Heart right ventricle (tissue), 16 donors: Measurements from ENCODE around the gene NRXN3. TPM values are rescaled to one million over a fixed set of nuclear protein-coding genes. Genes with fewer than 3 reads are reported as not detected.

Experiments
- ATAC-seq, 8 donors: fragments of 200-7000 bp; cut with Tn5 transposase; one replicate each; pipeline ENCODE4 v1.9.1; 2020; ENCODE audit warnings: mild to moderate bottlenecking in 8 of 8, moderate library complexity in 8 of 8, moderate number of reproducible peaks in 1 of 8
- DNase-seq, 2 donors: peaks; one replicate each; pipeline ENCODE4 v3.0.0-alpha.2; 2020
- H3K27ac ChIP-seq, 10 donors: fragments of 200-600 bp; sonication (generic) in 2 of 10; one replicate each; pipeline versions ENCODE4 v1.5.0 to v1.8.0; 2020 to 2022; ENCODE audit warnings: mild to moderate bottlenecking in 3 of 10
- H3K27me3 ChIP-seq, 7 donors: fragments of 200-600 bp; one replicate each; pipeline ENCODE4 v1.8.0; 2021 to 2022; ENCODE audit warnings: mild to moderate bottlenecking in 2 of 7
- H3K36me3 ChIP-seq, 9 donors: fragments of 200-600 bp; sonication (generic) in 1 of 9; one replicate each; pipeline versions ENCODE4 v1.5.0 to v1.8.0; 2020 to 2022; ENCODE audit warnings: mild to moderate bottlenecking in 2 of 9
- H3K4me1 ChIP-seq, 9 donors: fragments of 200-600 bp; sonication (generic) in 1 of 9; one replicate each; pipeline versions ENCODE4 v1.5.0 to v1.8.0; 2020 to 2022; ENCODE audit warnings: mild to moderate bottlenecking in 4 of 9
- H3K4me3 ChIP-seq, 10 donors: fragments of 200-600 bp; sonication (generic) in 2 of 10; one replicate each; pipeline versions ENCODE4 v1.5.0 to v1.8.0; 2020 to 2022; ENCODE audit warnings: mild to moderate bottlenecking in 7 of 10, moderate library complexity in 2 of 10
- H3K9me3 ChIP-seq, 11 donors: fragments of 200-600 bp in 10 of 11; sonication (generic) in 2 of 11; one replicate each; pipeline versions ENCODE4 v1.5.0 to v1.8.0; 2013 to 2022; ENCODE audit warnings: mild to moderate bottlenecking in 2 of 11, control low read depth in 1 of 11, moderate library complexity in 1 of 11
- CTCF ChIP-seq, 9 donors: fragments of 200-600 bp; sonication (generic) in 2 of 9; IDR thresholded peaks; one replicate each; pipeline versions ENCODE4 v1.5.0 to v1.8.0; 2021 to 2022; ENCODE audit warnings: antibody characterized with exemption in 9 of 9, mild to moderate bottlenecking in 5 of 9, moderate library complexity in 1 of 9
- WGBS, 2 donors: extraction: QIAGEN DNeasy Blood & Tissue Kit; methylation state at CpG; one replicate each; pipeline ENCODE4 v1.1.7; 2013; ENCODE audit warnings: inconsistent platforms in 1 of 2; 5-methylcytosine and 5-hydroxymethylcytosine counted together
- intact Hi-C, 10 donors: fragments of 100-400 bp; cut with DNase I; formaldehyde crosslinking; loops; one replicate each; pipeline versions ENCODE4 v1.11.1 to v1.14.2; 2022
- polyA plus RNA-seq, 2 donors: library from polyadenylated mRNA; stranded (reverse); fragments of 200-250 nt; gene quantifications; one replicate each; pipeline ENCODE4 v1.2.3, GENCODE V29; 2013
- total RNA-seq, 10 donors: library from RNA; stranded (reverse); fragmentation: NEBNext Ultra II Directional in 3 of 10; extraction: Animal tissue kit (Norgen Biotek cat#: 25700) in 3 of 10; gene quantifications; one replicate each; pipeline versions ENCODE4 v1.2.1 to v1.2.4, GENCODE V29; 2021 to 2023
- donor health status: Arrhythmogenic right ventricular cardiomyopathy.
- donor health status: ischemic (EF 13 %, LVEDD 7.1; RV severe dilation, severe dysfunction).
- donor health status: healthy with polysubstance abuse.
- donor health status: DM: no; HTN: yes; CAD: no.
- donor health status: DM: no; HTN: no; CAD: no.
- donor health status: ischemic (EF 25% LVEDD 6.9; RV normal size, moderate dysfunction).
- donor health status: ischemic (EF 25% LVEDD 5.7; RV mildly dilated, moderate dysfunction).
- donor health status: healthy.
- donor health status: DM: yes; HTN: yes; CAD: no.
- donor health status: Ischemic cardiomyopathy.
- donor health status: ischemic (EF 35%, LVEDD 5.7; RV mildly dilated, moderate dysfunction).
- donor health status: nonischemic (EF 11% LVEDD 7.7; RV severe dilation, severe dysfunction).
- donor health status: DM: yes; HTN: yes; CAD: no.
- donor health status: PGD.
- donor health status: ischemic (EF 29% LVEDD 5.4; RV normal size, mild dysfunction).
- donor health status: nonischemic (EF 23%, LVEDD 6.1; RV moderate dilation, normal function).

NRXN3 gene
- total and polyA plus RNA-seq, 12 donors, result 0.23 to 1.8 (median 0.87) TPM

GRCh38 chr14:79278798-79279644 lies 1108.8 kb downstream of the NRXN3 start:
- H3K4me3 ChIP-seq, result peak overlapping the region; percentile 18 to 56 (median 49)
- peak; percentile 91 to 97 (median 94) for ATAC-seq

DNA sequence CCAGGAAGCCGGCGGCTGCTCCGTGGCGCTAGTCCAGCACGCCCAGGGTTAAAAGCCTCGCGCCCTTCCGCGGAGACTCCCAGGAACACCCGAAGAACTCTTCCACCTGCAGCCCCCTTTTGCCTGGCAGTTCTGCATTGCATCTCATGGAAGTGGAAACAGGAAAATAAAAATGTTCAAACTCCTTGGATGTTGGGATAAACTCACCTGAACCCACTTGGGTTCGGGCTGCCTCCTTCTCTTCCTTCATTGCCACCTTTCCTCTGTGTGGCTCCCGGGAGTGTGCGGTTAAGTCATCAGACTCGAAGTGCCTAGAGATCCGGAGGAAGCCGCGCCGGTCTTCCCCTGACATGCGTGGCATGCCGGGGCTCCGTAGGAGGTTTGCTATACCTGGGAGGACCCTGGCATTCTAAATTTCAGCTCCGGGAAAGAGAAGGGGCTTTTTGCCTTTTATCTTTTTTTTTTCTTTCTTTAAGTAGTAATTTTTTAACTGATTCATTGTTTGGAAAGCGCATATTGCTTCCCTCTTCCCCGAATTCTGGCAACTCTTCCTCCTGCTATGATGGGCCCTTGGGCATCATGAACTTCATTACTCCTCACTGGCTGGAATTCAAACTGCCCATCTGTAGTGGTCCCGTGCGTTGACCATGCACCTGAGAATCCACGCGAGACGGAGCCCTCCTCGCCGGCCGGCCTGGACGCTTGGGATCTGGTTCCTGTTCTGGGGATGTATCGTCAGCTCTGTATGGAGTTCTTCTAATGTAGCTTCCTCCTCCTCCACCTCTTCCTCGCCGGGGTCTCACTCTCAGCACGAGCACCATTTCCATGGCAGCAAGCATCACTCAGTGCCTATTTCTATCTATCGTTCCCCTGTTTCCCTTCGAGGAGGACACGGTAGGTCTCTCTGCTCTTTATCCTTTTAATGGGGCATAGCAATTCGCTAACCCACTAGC lies 1109.7 kb downstream of the NRXN3 start:
- no peaks in the 10 kb centered on the region for H3K36me3 ChIP-seq
- no peaks in the 10 kb centered on the region for H3K9me3 ChIP-seq
- intact Hi-C loops, result no loop called here
- H3K4me1 ChIP-seq, result peaks cover 0 to 22% (median 14%) of the 10 kb centered on the region in 9 donors
- peaks cover 0 to 86% (median 52%) of the 10 kb centered on the region in 7 donors for H3K27me3 ChIP-seq
- TF ChIP-seq CTCF (IDR thresholded peaks at IDR 0.05), result no peak
- no peak for ATAC-seq
- no peak overlapping the region for H3K27ac ChIP-seq
- WGBS, 2 donors, result 1% methylated on average over 41 of the region's 41 CpGs
- H3K4me3 ChIP-seq, result peak overlapping the region; percentile 5 to 56 (median 49)
- peak in 1 of 2 donors; percentile 7 for DNase-seq

More at GRCh38 chr14:79278798-79279644, 1108.8 kb downstream of the NRXN3 start:
- intact Hi-C loops, result no loop called here
- Histone ChIP-seq H3K4me1 (peaks cover 0 to 22% (median 14%) of the 10 kb centered on the region in 9 donors), H3K9me3 (no peaks in the 10 kb centered on the region), H3K36me3 (no peaks in the 10 kb centered on the region), H3K27me3 (peaks cover 0 to 88% (median 53%) of the 10 kb centered on the region in 7 donors), H3K27ac (no peak overlapping the region)
- no peak for TF ChIP-seq CTCF (IDR thresholded peaks at IDR 0.05)
- DNase-seq, result peak; percentile 32 to 59
- WGBS, 2 donors, result 1% methylated on average over 64 to 67 of the region's 67 CpGs

DNA sequence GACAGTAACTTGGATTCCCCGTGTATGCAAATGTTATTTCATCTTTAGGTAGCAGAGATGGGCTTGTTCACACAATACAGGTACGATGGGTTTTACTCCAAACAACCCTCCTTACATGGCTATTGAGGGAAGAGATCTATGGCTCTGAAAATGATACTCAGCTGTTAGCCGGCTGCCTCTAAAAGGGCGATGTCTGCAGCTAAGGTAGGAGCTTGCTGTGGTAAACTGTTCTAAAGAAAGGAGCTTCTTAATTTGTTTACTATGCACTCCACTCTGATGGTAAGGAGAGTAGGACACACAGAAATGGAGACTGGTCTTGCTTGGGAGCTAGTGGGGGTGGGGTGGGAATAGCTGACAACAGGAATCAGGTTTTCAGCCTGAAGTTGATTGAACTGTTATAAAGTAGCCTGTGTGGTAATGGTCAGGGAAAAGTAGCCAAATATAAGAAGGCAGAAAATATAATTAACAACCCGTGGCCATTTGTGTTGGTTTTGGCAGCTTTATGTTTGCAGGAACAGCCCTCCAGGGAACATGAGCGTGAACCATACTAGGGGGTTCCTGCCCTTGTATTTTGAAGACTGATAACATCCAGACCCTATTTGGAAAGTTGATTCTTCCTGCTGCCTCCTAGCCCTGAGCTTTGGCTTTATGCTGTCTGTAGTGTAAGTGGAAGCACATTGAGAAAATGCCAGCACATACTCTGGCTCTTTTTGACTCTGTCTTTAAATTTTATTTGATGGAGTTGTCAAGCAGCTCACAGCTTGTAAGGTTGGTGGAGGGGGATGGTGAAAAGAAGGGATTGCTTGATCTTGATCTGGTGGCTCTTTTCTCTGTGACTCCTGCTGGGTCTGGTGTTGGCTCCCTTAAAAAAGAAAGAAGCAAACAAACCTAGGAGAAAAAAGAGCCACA lies 1111.3 kb downstream of the NRXN3 start:
- no peaks in the 10 kb centered on the region for H3K9me3 ChIP-seq
- no peak for ATAC-seq
- no peaks in the 10 kb centered on the region for H3K36me3 ChIP-seq
- WGBS, 2 donors, result 5 to 6% methylated on average over 6 of the region's 6 CpGs
- TF ChIP-seq CTCF (IDR thresholded peaks at IDR 0.05), result no peak
- H3K4me1 ChIP-seq, result peaks cover 0 to 22% (median 14%) of the 10 kb centered on the region in 9 donors
- H3K27ac ChIP-seq, result no peak overlapping the region
- DNase-seq, result no peak
- H3K4me3 ChIP-seq, result peak overlapping the region in 1 of 10 donors; percentile 3
- intact Hi-C loops, result no loop called here
- peaks cover 0 to 78% (median 51%) of the 10 kb centered on the region in 7 donors for H3K27me3 ChIP-seq
